HFF-Myc (cell line): ENCODE results near the gene POFUT1.
"Not testable (repeated sequence)": the region's sequence is repeated elsewhere in the genome, so short reads cannot be mapped to it uniquely, and the experiment has no call there.

ENCODE experiments used
- DNase-seq: peaks from one replicate; pipeline ENCODE4 v3.0.0-alpha.2; 2011; ENCODE audit warnings: low read depth; ENCODE audit errors: extremely low read depth
- H3K4me3 ChIP-seq: replicated peaks from 2 replicates; pipeline ENCODE4 v1.5.1; 2011; ENCODE audit warnings: low read depth, mild to moderate bottlenecking, control low read depth, low read length
- TF ChIP-seq, protein P1 (sequence below): IDR thresholded peaks from 2 replicates; pipeline ENCODE4 v1.5.1; 2012; ENCODE audit warnings: mild to moderate bottlenecking, low read depth, low read length, control low read depth; ENCODE audit errors: missing control alignments

The POFUT1 gene

DNA sequence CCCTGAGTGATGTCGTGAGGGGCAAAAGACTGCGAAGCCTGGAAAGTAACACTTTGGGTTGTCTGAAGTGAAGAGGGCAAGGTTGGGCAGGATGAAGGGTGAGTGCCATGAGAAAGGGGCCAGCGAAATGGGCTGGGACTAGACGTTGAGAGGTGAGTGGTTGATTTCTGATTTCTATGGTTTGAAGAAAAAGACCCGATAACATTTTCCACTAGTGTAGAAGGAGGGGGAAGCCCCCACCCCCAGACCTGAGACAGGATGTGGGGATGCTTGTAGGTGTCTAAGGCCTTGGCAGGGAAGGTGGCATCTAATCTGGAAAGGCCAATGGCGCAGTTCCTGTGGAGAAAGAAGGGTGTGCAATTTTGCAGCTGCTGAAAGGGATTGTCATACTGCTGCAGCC lies 44.5 kb downstream of the POFUT1 start:
- TF ChIP-seq, protein P1, sequence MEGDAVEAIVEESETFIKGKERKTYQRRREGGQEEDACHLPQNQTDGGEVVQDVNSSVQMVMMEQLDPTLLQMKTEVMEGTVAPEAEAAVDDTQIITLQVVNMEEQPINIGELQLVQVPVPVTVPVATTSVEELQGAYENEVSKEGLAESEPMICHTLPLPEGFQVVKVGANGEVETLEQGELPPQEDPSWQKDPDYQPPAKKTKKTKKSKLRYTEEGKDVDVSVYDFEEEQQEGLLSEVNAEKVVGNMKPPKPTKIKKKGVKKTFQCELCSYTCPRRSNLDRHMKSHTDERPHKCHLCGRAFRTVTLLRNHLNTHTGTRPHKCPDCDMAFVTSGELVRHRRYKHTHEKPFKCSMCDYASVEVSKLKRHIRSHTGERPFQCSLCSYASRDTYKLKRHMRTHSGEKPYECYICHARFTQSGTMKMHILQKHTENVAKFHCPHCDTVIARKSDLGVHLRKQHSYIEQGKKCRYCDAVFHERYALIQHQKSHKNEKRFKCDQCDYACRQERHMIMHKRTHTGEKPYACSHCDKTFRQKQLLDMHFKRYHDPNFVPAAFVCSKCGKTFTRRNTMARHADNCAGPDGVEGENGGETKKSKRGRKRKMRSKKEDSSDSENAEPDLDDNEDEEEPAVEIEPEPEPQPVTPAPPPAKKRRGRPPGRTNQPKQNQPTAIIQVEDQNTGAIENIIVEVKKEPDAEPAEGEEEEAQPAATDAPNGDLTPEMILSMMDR, result no peak
- DNase-seq, result no peak

DNA sequence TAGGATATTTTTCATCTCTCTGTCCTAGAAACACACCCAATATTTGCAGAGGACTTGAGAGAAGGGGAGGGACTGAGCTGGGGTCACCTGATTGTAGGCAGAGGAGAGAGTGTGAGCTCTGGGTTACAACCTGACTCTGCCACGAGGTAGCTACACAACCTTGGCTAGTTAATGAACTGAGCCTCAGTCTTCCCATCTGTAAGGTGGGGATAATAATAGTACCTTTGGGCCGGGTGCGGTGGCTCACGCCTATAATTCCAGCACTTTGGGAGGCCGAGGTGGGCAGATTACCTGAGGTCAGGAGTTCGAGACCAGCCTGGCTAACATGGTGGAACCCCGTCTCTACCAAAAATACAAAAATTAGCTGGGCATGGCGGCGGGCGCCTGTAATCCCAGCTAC lies 53.3 kb downstream of the POFUT1 start:
- DNase-seq, H3K4me3 ChIP-seq: not testable (repeated sequence)

More for the DNA sequence above, 44.5 kb downstream of the POFUT1 start:
- H3K4me3 ChIP-seq, result no peak overlapping the region

DNA sequence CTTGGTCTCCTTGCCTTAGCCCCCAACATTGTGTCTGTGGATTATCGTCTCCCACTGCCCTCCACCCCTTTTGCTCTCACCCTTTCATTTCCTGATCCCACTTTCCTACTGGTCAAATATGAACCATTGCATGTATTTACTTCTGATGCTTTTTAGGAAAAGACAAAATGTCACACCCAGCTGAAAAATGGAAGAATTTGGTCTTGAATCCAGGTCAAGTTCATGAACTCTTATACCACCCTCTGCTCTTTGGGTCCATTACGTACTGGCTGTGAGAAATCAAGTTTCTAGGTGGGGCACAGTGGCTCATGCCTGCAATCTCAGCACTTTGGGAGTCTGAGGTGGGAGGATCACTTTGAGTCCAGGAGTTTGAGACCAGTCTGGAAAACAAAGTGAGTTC lies 54.0 kb downstream of the POFUT1 start:
- H3K4me3 ChIP-seq, result no peak overlapping the region
- TF ChIP-seq, protein P1, result no peak
- DNase-seq, result no peak

DNA sequence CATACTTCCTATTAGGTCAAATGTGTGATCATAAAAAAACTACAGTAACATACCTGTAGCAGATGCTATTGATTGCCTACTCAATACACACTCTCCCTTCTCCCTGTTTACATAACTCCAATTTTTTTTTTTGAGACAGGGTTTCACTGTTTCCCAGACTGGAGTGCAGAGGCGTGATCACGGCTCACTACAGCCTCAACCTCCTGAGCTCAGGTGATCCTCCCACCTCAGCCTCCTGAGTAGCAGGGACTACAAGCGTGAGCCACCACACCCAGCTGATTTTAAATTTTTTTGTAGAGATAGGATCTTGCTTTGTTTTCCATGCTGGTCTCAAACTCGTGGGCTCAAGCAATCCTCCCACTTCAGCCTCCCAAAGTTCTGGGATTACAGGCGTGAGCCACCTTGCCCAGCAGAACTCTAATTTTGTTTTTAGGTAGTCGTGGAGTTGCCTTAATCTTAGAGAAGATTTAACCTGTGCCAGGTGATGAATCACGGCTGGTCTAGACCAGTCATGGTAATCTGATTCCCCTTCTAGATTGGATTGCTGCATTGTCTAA lies 55.8 kb downstream of the POFUT1 start:
- no peak overlapping the region for H3K4me3 ChIP-seq
- TF ChIP-seq, protein P1, result no peak
- no peak for DNase-seq

DNA sequence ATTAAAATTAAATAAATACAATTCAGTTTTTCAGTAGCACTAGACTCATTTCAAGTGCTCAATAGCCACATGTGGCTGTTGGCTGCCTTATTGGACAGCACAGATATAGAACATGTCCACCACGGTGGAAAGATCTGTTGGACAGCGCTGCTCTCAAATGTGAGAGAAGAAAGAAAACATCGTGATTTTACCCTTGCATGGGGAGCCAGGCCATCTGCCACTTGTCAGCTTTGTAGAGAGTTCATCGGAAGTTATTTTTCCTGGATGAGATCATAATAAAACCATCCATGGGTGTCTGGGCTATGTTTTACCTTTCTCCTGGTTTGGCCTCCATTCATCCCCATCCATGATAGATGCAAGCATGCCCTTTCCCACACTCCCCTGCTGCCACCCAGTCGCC lies 63.9 kb downstream of the POFUT1 start:
- no peak for DNase-seq
- no peak overlapping the region for H3K4me3 ChIP-seq
- TF ChIP-seq, protein P1, result no peak

DNA sequence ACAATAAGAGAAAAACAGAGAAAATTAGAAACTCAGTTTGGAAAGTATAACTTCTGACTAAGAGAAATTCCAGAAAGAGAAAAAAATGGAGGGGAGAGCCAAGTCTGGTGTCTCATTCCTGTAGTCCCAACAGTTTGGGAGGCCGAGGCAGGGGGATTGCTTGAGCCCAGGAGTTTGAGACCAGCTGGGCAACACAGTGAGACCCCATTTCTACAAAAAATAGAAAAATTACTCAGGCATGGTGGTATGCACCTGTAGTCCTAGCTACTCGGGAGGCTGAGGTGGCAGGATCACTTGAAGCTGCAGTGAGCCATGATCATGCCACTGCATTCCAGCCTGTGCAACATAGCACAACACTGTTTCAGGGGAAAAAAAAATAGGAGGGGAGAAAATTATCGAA lies 66.7 kb downstream of the POFUT1 start:
- TF ChIP-seq, protein P1, result no peak
- H3K4me3 ChIP-seq, result no peak overlapping the region

DNA sequence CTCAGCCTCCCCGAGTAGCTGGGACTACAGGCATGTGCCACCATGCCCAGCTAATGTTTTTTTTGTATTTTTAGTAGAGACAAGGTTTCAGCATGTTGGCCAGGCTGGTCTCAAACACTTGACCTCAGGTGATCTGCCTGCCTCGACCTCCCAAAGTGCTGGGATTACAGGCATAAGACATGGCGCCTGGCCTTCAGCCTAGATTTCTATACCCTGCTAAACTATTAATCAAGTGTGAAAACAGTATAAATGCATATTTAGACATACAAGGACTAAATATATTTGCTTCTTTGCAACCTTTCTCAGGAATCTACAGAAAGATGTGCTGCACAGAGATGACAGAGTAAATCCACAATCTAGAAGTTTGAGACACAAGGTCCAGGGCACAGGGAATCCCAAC lies 67.5 kb downstream of the POFUT1 start:
- not testable (repeated sequence) for DNase-seq, H3K4me3 ChIP-seq

More for the DNA sequence above, 66.7 kb downstream of the POFUT1 start:
- no peak for DNase-seq
